Superior temporal gyrus (tissue), 1 donor: ENCODE data around the gene CEMIP2.
"Not testable (repeated sequence)": the region's sequence is repeated elsewhere in the genome, so short reads cannot be mapped to it uniquely, and the experiment has no call there.

Source experiments
- DNase-seq: peaks from one replicate; pipeline ENCODE4 v3.0.0-alpha.2; 2016; ENCODE audit errors: extremely low spot score

CEMIP2 gene

DNA sequence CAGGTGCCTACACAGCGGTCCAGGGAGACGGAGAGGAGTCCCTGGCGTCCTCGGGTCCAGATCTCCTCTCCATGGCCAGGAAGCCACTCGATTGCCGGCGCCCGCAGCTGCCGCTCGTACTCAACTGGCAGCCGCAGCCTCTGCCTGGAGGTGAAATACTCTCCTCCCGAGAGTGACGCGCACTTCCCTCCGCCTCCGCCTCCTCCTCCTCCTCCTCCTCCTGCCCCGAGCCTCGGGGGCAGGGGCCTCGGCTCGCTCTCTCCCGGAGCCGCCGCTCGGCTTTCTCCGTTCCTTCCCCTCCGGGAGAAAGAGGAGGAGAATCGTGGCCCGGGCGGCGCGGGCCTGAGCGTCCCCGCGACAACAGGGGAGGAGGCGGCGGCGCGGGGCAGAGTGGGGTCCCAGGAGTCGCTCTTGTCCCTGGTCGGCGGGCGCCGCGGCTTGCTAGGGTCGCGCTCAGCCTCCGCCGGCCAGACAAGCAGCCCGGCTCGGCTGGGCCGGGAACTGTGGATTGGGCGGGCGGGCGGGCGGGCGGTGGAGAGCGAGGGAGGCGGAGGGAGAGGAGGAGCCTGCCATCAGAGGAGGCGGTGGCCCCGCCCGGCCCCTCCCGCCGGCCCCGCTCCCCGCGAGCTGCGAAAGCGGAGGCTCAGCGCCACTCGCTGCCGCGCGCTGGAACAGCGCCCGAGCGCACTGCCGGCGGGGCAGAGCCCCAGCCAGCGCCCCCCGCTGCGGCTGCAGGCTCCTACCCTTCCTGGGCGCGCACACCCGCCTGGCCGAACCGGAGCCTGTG, at the start of gene CEMIP2:
CEMIP2 (minus strand) TSS at position 126 of the 787 bp plus-strand sequence. CDS start 18,140 bp downstream, outside the sequence.
- DNase-seq, result peak; percentile 82

DNA sequence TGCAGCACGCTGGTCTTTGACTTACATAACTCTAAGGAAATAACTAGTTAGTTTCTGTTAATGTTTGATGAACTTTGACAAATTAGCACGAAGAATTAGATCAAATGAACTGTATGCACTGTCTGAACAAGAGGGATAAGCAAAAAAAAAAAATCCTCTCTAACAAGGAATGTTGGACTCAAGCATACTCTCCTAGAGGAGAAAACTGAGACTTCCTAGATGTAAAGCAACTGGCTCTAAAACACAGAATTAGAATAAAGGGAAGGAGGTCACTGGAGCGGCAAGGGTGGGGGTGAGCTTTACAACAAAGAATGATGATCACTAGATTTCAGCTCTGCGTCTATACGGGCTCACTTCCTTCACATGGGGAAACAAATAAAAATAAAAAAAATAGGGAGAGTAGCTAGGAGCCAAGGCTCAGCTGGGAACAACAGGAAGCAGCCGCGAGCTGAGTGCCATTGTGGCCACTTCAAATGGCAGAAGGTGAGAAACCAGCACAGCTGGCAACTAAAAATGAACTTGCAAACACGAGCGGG, 48.7 kb upstream of the CEMIP2 start:
- DNase-seq, result no peak

DNA sequence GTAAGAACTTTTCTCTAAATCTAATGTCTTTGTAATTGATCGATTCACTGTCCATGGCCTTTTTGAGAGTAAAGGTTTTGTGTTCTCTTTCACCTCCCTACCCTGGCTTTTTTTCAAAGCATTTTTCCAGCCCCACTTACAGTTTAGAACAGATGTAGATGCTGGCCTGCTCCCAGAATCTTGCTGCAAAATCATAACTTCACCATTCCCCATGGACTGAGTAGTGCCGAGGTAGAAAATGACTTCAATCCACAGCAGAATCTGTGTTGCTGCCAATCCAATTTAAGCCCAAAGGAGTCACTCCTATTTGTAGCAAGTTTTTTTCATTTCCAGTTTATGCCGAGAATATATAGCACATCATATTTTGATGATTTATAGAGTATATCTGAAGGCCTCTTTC, 46.5 kb upstream of the CEMIP2 start:
- DNase-seq, result no peak

GRCh38 chr9:71814226-71814625, 45.9 kb upstream of the CEMIP2 start:
- DNase-seq, result no peak

DNA sequence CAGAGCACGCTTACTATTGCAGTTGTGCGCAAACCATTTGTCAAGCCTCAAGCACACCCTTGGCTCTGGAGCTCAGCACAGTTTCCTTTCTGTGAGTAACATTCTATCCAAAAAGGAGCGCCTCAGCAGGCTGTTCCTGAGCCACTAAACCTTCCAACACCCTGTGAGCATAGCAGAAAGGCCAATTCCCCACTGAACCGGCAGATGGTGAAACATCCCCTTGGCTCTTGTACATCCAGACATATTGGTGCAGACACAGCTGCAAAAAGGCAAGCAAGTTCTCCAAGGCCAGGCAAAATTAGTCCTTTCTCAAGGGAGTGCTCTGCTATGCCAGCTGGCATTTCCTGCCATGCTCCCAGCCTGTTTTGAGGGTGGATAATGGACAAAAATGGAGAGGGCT, 44.1 kb upstream of the CEMIP2 start:
- peak; percentile 85 for DNase-seq

DNA sequence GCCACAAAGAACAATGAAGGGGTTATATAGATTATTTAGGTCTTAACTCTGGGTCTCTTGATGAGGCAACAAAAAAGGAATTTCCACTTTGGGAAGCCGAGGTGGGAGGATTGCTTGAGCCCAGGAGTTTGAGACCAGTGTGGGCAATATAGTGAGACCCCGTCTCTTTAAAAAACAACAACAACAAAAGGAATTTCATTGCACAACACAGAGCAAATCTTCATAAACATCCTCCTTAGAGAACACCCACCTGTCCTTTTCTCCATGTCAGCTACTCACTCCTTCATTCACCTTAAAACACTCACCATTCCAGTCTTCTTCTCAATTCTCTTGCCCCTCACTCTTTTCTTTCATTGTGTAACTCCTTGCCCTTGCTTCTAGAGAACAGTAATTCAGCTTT, 39.8 kb upstream of the CEMIP2 start:
- DNase-seq, result no peak

DNA sequence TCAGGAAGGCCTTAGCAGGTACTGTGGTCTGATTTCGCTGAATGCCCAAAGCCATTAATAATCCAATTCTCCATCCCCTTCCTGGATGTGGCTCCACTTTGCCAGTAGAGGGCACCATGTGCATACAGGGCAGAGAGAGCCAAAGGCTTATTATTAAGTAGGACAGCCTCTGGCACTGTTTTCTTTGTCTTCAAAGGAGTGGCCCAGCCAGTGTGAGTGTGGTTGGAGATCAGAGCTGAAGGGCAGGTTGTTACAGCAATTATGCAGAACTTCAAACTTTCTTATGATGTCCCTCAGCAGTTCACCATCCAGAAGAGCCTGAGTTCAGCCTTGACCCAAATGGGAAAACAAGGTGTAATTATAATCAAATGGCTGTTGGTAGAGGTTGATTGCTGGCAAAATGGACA, 38.6 kb upstream of the CEMIP2 start:
- peak; percentile 92 for DNase-seq

DNA sequence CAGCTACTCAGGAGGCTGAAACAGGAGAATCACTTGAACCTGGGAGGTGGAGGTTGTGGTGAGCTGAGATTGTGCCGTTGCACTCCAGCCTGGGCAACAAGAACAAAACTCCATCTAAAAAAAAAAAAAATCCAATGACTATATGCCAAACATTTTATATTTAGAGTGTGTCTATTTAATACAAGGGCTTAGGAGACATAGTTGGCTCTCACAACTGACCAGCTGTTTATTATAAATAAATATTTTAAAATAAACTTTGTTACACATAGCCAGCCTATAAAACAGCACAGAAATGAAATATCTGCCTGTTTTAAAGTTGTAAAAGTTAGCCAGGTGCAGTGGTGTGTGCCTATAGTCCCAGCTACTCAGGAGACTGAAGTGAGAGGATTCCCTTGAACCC, 36.8 kb upstream of the CEMIP2 start:
- DNase-seq, result not testable (repeated sequence)

DNA sequence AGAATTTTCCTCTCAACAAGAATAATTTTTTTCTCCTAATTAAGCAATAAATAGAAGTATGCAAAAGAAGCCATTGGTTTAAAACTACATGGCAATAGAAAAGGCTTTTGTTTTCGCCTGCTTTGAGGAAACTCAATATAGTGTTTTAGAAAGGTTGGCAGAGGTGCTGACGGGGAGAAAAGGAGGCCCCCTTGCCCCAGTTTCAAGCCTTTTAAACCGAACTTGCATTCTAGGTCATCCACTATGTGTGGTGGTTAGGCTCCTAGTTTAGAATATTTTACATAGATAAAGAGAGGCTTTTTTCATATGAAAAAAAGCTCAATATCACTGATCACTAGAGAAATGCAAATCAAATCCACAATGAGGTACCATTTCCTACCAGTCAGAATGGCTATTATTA, 33.5 kb upstream of the CEMIP2 start:
- no peak for DNase-seq

DNA sequence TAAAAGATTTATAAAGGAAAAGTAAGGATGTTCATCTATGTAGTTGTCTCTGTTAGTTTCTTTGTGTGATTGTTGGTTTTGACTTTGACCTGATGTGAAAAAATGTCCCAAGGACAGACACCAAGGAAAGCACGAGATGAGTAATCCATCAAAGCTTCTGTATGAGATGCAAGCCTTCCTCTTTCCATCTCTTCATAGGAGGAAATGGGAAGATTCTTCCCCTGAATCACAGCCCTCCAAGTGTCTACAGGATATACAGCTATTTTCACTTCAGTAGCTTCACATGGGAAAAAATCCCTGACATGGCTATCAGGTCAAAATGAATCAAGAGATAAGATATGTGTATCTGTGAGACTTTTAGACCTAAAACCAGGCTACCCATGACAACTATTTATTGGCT, 29.0 kb upstream of the CEMIP2 start:
- DNase-seq, result no peak

DNA sequence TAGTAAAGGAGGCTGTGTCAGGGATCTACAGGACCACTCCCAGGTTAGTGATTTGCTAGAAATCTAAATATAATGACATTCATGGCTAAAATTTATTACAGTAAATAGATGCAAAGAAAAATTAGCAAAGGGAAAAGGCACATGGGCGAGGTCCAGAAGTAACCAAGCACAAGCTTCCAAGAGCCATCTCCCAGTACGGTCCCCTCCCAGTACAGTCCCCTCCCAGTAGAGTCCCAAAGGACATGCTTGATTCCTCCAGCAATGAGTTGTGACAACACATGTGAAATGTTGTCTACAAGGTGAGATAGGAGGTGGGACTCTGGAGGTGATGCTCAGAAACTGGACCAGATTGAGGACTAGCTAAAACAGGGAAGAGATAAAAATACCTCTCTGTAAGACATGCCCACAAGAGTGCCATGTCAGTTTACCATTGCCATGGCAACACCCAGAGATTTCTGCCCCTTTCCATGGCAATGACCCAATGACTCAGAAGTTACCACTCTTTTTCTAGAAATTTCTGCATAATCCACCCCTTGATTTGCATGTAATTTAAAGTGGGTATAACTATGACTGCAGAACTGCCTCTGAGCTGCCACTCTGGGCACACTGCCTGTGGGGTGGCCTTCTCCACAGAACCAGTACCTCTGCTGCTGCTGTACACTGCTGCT, 27.9 kb upstream of the CEMIP2 start:
- DNase-seq, result no peak

GRCh38 chr9:71795097-71795813, 26.9 kb upstream of the CEMIP2 start:
- no peak for DNase-seq

DNA sequence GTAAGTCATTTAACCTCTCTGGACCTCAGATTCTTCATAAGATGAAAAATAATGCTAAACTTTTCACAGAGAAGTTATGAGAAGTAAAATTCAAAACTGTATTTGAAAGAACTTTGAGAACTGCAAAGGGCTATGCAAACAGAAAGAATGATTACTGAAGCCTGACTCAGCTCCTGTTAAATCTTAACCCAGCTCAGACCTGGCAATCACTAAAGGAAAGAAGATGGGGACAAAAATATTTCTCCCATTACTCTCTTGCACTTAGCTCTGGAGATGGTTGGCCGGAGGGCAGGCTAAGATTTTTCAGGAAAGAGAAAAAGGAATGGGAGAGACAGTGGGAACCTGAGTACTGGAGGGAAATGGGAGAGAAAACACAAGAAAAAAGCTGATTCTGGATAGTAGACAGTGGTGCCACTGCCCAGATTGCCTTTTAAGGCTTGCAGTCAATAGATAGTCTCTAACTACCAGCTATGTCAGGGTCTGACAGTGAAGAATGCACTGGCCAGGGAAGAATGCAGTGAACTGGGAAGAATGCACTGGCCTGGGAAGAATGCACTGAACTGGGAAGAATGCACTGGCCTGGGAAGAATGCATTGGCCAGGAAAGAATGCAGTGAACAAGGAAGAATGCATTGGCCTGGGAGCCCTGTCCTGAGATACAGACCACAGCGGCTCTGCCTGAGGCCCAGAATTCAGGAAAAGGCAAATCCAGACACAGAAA, 25.2 kb upstream of the CEMIP2 start:
- no peak for DNase-seq

- DNase-seq, result no peak
Measured at GRCh38 chr9:71791875-71792274, 23.6 kb upstream of the CEMIP2 start.

DNA sequence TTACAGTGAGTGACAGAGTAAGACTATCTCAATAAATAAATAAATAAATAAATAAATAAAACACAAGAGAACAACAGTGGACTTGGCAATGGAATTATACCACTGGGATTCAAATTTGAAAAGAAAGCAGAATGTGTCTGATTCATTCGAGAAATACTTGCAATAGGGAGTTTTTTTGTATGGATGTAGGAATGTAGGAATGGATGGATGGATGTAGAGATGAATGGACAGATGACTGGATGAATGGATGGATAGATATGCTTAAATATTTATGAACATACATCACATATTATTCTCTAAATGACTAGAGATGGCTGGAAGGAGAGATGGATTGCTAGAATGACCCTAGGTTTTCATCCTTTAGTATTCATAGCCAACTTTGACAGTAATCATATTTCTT, 22.0 kb upstream of the CEMIP2 start:
- no peak for DNase-seq

GRCh38 chr9:71783120-71783523, 14.8 kb upstream of the CEMIP2 start:
- no peak for DNase-seq

- no peak for DNase-seq
Measured at GRCh38 chr9:71781391-71781790, 13.1 kb upstream of the CEMIP2 start.

DNA sequence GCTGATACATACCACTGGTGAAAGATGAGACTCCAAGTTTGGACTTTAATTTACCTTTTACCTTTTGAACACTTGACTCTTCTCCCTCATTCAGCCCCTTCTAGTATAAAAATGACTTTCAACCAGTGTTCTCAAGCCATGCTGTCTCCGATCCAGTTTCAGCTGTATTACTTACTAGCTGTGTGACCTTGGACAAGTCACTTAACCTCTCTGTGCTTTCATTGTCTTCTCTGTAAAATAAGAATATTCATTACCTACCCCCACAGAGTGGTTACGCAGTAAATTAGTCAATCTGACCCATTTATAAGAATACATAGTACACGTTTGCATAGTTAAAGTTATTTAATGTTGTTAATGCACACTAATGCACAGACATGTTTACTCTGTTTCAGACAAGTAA, 12.6 kb upstream of the CEMIP2 start:
- DNase-seq, result no peak

- DNase-seq, result no peak
Measured at GRCh38 chr9:71778085-71778484, 9.8 kb upstream of the CEMIP2 start.

DNA sequence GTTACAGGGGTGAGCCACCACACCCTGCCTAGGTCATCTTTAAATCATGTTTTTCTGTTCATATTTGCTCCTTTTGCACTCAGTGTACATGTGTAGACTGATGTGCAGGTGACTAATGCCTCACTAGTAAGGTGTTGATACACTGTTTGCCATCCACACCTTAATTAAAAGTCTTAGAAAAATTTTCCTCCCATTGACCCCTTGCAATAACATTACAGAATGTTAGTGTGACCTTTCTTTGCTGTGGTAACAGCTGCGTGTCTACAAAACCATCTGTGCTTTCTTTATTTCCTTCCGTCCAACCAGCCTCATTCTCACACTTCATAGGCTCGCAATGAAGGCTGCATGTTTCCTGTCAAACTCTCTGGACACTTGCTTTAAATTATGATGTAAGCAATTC, 6.6 kb upstream of the CEMIP2 start:
- DNase-seq, result no peak

DNA sequence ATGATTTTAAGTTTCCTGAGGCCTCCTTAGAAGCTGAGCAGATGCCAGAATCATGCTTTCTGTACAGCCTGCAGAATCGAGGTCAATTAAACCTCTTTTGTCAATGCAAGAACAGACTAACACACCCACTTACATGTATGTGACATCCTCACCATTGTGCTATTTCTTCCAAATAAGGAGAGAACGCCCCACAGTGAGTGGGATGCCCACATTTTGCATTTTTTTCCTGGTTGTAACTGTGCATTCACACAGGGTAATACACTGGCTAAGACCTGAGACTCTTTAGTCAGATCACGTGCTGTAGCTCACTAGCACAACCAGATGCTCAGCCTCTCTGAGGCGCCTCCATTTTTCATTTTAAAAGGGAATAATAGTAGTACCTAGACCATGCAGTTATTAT, 4.4 kb upstream of the CEMIP2 start:
- DNase-seq, result no peak

DNA sequence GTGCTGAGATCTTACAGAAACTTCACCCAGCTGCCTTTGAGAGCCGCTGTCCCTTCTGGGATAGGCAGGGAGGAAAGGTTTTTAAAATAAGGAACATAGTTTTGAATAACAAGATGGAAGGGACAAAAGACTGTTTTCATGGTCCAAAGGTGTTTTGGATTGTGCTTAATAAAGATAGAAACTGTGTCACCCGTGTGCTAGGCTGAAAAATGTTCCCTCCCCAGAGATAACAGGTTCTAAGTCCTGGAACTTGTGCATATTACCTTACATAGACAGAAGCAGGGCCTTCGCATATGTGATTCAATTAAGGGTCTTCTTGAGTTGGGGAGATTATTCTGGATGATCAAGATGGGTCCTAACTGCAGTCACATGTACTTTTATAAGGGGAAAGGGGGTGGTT, 1.9 kb upstream of the CEMIP2 start:
- DNase-seq, result no peak
